ENCODE measurements around the gene RBM20.

- TF ChIP-seq CTCF (IDR thresholded peaks at IDR 0.05) = no peak
- TF ChIP-seq POLR2A (IDR thresholded peaks at IDR 0.05) = no peak
- TF ChIP-seq EP300 (IDR thresholded peaks at IDR 0.05) = no peak
These were observed 228.2 kb downstream of the RBM20 start for GRCh38 chr10:110872145-110872983.

Data from stomach (tissue), 4 donors.